ENCODE data around the gene PDK1. TPM values are rescaled to one million over a fixed set of nuclear protein-coding genes. Genes with fewer than 3 reads are reported as not detected.

The PDK1 gene
- polyA plus RNA-seq, 3 donors, result 5.4 to 10.3 (median 9.7) TPM

- no peak for DNase-seq
- Histone ChIP-seq H3K79me2 (ENCODE audit: insufficient read depth, low read length) (no peaks in the 10 kb centered on the region), H3K27me3 (ENCODE audit: control insufficient read depth in 2 of 2, insufficient read depth in 2 of 2, low read length in 2 of 2) (no peaks in the 10 kb centered on the region), H2AFZ (ENCODE audit: insufficient read depth, low read depth, low read length, poor library complexity, severe bottlenecking) (no peak overlapping the region), H3K27ac (ENCODE audit: low read depth in 1 of 2, low read length in 2 of 2) (no peak overlapping the region), H3K4me1 (ENCODE audit: control insufficient read depth in 1 of 2, insufficient read depth in 2 of 2, low read length in 2 of 2) (no peaks in the 10 kb centered on the region), H3K4me3 (replicated peaks in 1 of 3; ENCODE audit: low read depth in 2 of 3, low read length in 3 of 3) (no peak overlapping the region), H3K9me3 (replicated peaks in 1 of 2; ENCODE audit: control insufficient read depth in 1 of 2, insufficient read depth in 1 of 2, low read length in 2 of 2) (no peaks in the 10 kb centered on the region), H3K4me2 (replicated peaks; ENCODE audit: extremely low read depth, low read length, poor library complexity, severe bottlenecking) (no peak overlapping the region), H3K9ac (ENCODE audit: insufficient read depth, low read length, poor library complexity, severe bottlenecking) (no peak overlapping the region), H3K36me3 (replicated peaks in 1 of 2; ENCODE audit: control insufficient read depth in 1 of 2, insufficient read depth in 2 of 2, low read length in 2 of 2) (no peaks in the 10 kb centered on the region), H4K20me1 (ENCODE audit: insufficient read depth, low read length) (no peaks in the 10 kb centered on the region)
- Mint-ChIP-seq H3K4me1 (no peaks in the 10 kb centered on the region), H3K27me3 (ENCODE audit: low read depth in 3 of 3) (peaks cover 4% of the 10 kb centered on the region in 3 donors), H3K27ac (no peak overlapping the region), H3K4me3 (no peak overlapping the region), H3K36me3 (no peaks in the 10 kb centered on the region), H3K9me3 (peaks cover 0 to 7% (median 2%) of the 10 kb centered on the region in 7 donors)
- intact Hi-C loops (cut with micrococcal nuclease), result no loop called here
- TF ChIP-seq CTCF (IDR thresholded peaks at IDR 0.05), result no peak
- 79% methylated on average over 3 of the region's 6 CpGs for WGBS (ENCODE audit: insufficient coverage)
These were observed 86.6 kb downstream of the PDK1 start for GRCh38 chr2:172642301-172643020.

- no peaks in the 10 kb centered on the region for H3K9me3 ChIP-seq (replicated peaks in 1 of 2; ENCODE audit: control insufficient read depth in 1 of 2, insufficient read depth in 1 of 2, low read length in 2 of 2)
- intact Hi-C loops (cut with micrococcal nuclease), result no loop called here
- H3K4me1 ChIP-seq (ENCODE audit: control insufficient read depth in 1 of 2, insufficient read depth in 2 of 2, low read length in 2 of 2), result no peaks in the 10 kb centered on the region
- DNase-seq, result no peak
- H3K9ac ChIP-seq (ENCODE audit: insufficient read depth, low read length, poor library complexity, severe bottlenecking), result no peak overlapping the region
- no peak overlapping the region for H3K4me3 ChIP-seq (replicated peaks in 1 of 3; ENCODE audit: low read depth in 2 of 3, low read length in 3 of 3)
- Mint-ChIP-seq H3K36me3 (no peaks in the 10 kb centered on the region), H3K27me3 (ENCODE audit: low read depth in 3 of 3) (peaks cover 4% of the 10 kb centered on the region in 3 donors), H3K4me3 (no peak overlapping the region), H3K27ac (no peak overlapping the region), H3K4me1 (no peaks in the 10 kb centered on the region), H3K9me3 (peaks cover 0 to 13% (median 2%) of the 10 kb centered on the region in 7 donors)
- H3K79me2 ChIP-seq (ENCODE audit: insufficient read depth, low read length), result no peaks in the 10 kb centered on the region
- no peaks in the 10 kb centered on the region for H4K20me1 ChIP-seq (ENCODE audit: insufficient read depth, low read length)
- H3K36me3 ChIP-seq (replicated peaks in 1 of 2; ENCODE audit: control insufficient read depth in 1 of 2, insufficient read depth in 2 of 2, low read length in 2 of 2), result no peaks in the 10 kb centered on the region
- H3K4me2 ChIP-seq (replicated peaks; ENCODE audit: extremely low read depth, low read length, poor library complexity, severe bottlenecking), result no peak overlapping the region
- WGBS (ENCODE audit: insufficient coverage), result 85% methylated on average over 4 of the region's 6 CpGs
- TF ChIP-seq CTCF (IDR thresholded peaks at IDR 0.05), result no peak
- no peak overlapping the region for H3K27ac ChIP-seq (ENCODE audit: low read depth in 1 of 2, low read length in 2 of 2)
- H3K27me3 ChIP-seq (ENCODE audit: control insufficient read depth in 2 of 2, insufficient read depth in 2 of 2, low read length in 2 of 2), result no peaks in the 10 kb centered on the region
- no peak overlapping the region for H2AFZ ChIP-seq (ENCODE audit: insufficient read depth, low read depth, low read length, poor library complexity, severe bottlenecking)
These were observed 87.3 kb downstream of the PDK1 start for GRCh38 chr2:172643142-172643541.

All from CD14-positive monocyte (primary cell).